ENCODE results near the gene CDH15. TPM values are rescaled to one million over a fixed set of nuclear protein-coding genes. Genes with fewer than 3 reads are reported as not detected.

CDH15 gene
- total RNA-seq, 4 donors from 2014 or later, result 48.5 to 60.8 (median 51.0) TPM

DNA sequence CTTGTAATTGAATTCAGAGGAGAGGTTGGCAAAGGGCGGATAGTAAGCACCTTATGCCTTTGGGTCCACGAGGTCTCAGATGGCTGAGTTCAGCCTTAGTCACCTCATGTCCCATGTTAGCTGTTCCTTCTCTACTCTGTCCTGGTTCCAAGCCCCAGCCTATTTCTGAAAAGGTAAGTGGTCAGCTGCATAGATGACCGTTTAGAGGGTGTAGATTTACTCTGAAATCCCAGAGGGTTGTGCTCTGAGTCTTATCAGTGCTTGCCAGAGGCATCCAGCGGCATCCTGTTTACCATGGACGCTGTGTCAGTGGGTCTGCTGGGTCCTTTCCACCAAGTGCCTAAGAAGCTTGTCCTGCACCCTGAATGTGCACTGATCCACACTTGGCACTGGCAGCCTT is 47.8 kb downstream of the CDH15 start:
- no peak overlapping the region for H3K27ac ChIP-seq
- H3K9me3 ChIP-seq, result no peaks in the 10 kb centered on the region
- TF ChIP-seq POLR2A (IDR thresholded peaks at IDR 0.05), result no peak
- TF ChIP-seq, protein P1, sequence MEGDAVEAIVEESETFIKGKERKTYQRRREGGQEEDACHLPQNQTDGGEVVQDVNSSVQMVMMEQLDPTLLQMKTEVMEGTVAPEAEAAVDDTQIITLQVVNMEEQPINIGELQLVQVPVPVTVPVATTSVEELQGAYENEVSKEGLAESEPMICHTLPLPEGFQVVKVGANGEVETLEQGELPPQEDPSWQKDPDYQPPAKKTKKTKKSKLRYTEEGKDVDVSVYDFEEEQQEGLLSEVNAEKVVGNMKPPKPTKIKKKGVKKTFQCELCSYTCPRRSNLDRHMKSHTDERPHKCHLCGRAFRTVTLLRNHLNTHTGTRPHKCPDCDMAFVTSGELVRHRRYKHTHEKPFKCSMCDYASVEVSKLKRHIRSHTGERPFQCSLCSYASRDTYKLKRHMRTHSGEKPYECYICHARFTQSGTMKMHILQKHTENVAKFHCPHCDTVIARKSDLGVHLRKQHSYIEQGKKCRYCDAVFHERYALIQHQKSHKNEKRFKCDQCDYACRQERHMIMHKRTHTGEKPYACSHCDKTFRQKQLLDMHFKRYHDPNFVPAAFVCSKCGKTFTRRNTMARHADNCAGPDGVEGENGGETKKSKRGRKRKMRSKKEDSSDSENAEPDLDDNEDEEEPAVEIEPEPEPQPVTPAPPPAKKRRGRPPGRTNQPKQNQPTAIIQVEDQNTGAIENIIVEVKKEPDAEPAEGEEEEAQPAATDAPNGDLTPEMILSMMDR (IDR thresholded peaks at IDR 0.05 in 4 of 5, conservative IDR thresholded peaks at IDR 0.05 in 1 of 5), result no peak
- no peak overlapping the region for H3K4me3 ChIP-seq
- H3K27me3 ChIP-seq, result no peaks in the 10 kb centered on the region
- peaks cover 25% of the 10 kb centered on the region in 2 donors for H3K4me1 ChIP-seq
- in situ Hi-C loops (cut with MboI; ENCODE audit: low sequenced_read_pairs in 4 of 4) (loop anchor here in 2 of 4 donors (25.0 kb wide), 2 partner anchors 357 to 482 kb away; partner anchors contain the start of genes GALNS (in 1 of the 2), PABPN1L (in 1 of the 2) and TRAPPC2L (in 1 of the 2)), intact Hi-C loops (cut with DNase I; ENCODE audit: low total_unique reads) (loop anchor here (5.0 kb wide), 1 partner anchor 407 kb away; the partner anchor contains the start of gene APRT)
- DNase-seq (no peak), ATAC-seq (no peak)
- H3K36me3 ChIP-seq, result peaks cover 0 to 36% of the 10 kb centered on the region in 2 donors

DNA sequence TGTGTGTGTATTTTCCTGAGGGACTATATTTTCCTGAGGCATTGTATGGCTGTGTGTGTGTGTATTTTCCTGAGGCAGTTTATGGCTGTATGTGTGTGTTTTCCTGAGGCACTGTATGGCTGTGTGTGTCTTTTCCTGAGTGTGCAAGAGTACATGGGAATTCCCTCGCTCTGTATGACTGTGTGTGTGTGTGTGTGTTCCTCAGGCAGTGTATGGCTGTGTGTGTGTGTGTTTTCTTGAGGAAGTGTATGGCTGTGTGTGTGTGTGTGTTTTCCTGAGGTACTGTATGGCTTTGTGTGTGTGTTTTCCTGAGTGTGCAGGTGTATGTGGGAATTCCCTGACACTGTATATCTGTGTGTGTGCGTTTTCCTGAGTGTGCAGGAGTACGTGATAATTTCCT is 50.1 kb downstream of the CDH15 start:
- H3K27ac ChIP-seq, result no peak overlapping the region
- ATAC-seq (no peak), DNase-seq (no peak)
- H3K4me3 ChIP-seq, result no peak overlapping the region
- TF ChIP-seq POLR2A (IDR thresholded peaks at IDR 0.05), result no peak
- TF ChIP-seq, protein P1 (IDR thresholded peaks at IDR 0.05 in 4 of 5, conservative IDR thresholded peaks at IDR 0.05 in 1 of 5), result no peak
- peaks cover 8 to 14% of the 10 kb centered on the region in 2 donors for H3K4me1 ChIP-seq
- H3K36me3 ChIP-seq, result peaks cover 0 to 52% of the 10 kb centered on the region in 2 donors
- H3K27me3 ChIP-seq, result no peaks in the 10 kb centered on the region
- in situ Hi-C loops (cut with MboI; ENCODE audit: low sequenced_read_pairs in 4 of 4), result loop anchor here in 2 of 4 donors (25.0 kb wide), 2 partner anchors 359 to 484 kb away; partner anchors contain the start of genes GALNS (in 1 of the 2), PABPN1L (in 1 of the 2) and TRAPPC2L (in 1 of the 2)
- intact Hi-C loops (cut with DNase I; ENCODE audit: low total_unique reads), result no loop called here
- H3K9me3 ChIP-seq, result no peaks in the 10 kb centered on the region

DNA sequence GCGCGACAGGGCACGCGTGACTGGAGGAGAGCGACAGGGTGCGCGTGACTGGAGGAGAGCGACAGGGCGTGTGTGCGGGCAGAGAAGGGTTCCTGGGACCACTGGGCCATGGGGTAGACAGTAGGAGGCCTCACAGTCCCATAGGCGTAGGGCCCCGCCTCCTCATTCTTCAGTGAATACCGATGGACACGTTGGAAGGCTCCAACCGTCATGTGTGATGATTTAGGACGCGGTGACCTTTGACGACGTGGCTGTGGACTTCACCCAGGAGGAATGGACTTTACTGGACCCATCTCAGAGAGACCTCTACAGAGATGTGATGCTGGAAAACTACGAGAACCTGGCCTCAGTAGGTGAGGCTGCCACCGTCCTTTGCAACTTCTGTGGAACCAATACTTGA is 51.4 kb downstream of the CDH15 start:
- no peak overlapping the region for H3K4me3 ChIP-seq
- no peak for ATAC-seq
- in situ Hi-C loops (cut with MboI; ENCODE audit: low sequenced_read_pairs in 4 of 4), result loop anchor here in 2 of 4 donors (25.0 kb wide), 2 partner anchors 361 to 486 kb away; partner anchors contain the start of genes GALNS (in 1 of the 2), PABPN1L (in 1 of the 2) and TRAPPC2L (in 1 of the 2)

DNA sequence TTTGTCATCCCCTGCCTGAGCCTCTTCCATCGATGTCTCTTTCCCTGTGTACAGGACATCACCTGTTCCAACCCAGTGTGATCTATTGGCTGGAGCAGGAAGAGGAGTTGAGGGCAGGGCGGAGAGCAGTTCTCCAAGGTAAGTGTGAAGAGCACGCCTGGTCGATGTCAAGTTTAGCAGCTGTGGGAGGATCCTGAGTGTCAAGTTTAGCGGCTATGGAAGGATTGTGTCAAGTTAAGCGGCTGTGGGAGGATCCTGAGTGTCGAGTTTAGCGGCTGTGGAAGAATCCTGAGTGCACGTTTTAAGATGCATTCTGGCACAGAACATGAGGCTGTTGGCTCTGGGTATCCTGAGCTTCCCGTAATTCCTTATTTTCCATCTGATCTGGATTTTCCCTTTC is 53.1 kb downstream of the CDH15 start:
- Histone ChIP-seq H3K36me3 (peaks cover 4 to 77% of the 10 kb centered on the region in 2 donors), H3K4me3 (no peak overlapping the region), H3K27me3 (no peaks in the 10 kb centered on the region), H3K9me3 (no peaks in the 10 kb centered on the region), H3K27ac (no peak overlapping the region), H3K4me1 (no peaks in the 10 kb centered on the region)
- in situ Hi-C loops (cut with MboI; ENCODE audit: low sequenced_read_pairs in 4 of 4) (loop anchor here in 3 of 4 donors (25.0 kb wide), 3 partner anchors 288 to 487 kb away; partner anchors contain the start of genes GALNS (in 1 of the 3), PABPN1L (in 1 of the 3), SPG7 (in 1 of the 3) and TRAPPC2L (in 1 of the 3)), intact Hi-C loops (cut with DNase I; ENCODE audit: low total_unique reads) (no loop called here)
- no peak for TF ChIP-seq POLR2A (IDR thresholded peaks at IDR 0.05)
- TF ChIP-seq, protein P1 (IDR thresholded peaks at IDR 0.05 in 4 of 5, conservative IDR thresholded peaks at IDR 0.05 in 1 of 5), result no peak
- ATAC-seq (no peak), DNase-seq (no peak)

More for the DNA sequence above, 51.4 kb downstream of the CDH15 start:
- no peaks in the 10 kb centered on the region for H3K9me3 ChIP-seq
- no peak for TF ChIP-seq POLR2A (IDR thresholded peaks at IDR 0.05)
- TF ChIP-seq, protein P1 (IDR thresholded peaks at IDR 0.05 in 4 of 5, conservative IDR thresholded peaks at IDR 0.05 in 1 of 5), result no peak
- DNase-seq, result no peak
- intact Hi-C loops (cut with DNase I; ENCODE audit: low total_unique reads), result no loop called here
- peaks cover 5 to 9% of the 10 kb centered on the region in 2 donors for H3K4me1 ChIP-seq
- no peaks in the 10 kb centered on the region for H3K27me3 ChIP-seq
- H3K27ac ChIP-seq, result no peak overlapping the region
- peaks cover 4 to 65% of the 10 kb centered on the region in 2 donors for H3K36me3 ChIP-seq

All from gastrocnemius medialis (tissue), 4 donors.